Measurements from ENCODE around the gene CBR4. TPM values are rescaled to one million over a fixed set of nuclear protein-coding genes. Genes with fewer than 3 reads are reported as not detected.
A peak's percentile ranks its signal among the peaks of the same experiment; 100 is the strongest.

Gene CBR4
- total RNA-seq, 1 experiment from 2014 or later, result 33.6 TPM

- no peak overlapping the region for H2AK5ac ChIP-seq (ENCODE audit: insufficient read length, low read length)
- WGBS (ENCODE audit: extremely low coverage, insufficient read length, low lambda C conversion rate), result no CpG with 5 or more reads among the region's 6 CpGs
Observed at GRCh38 chr4:169054879-169055278, 44.8 kb upstream of the CBR4 start.

More at GRCh38 chr4:169054879-169055278, 44.8 kb upstream of the CBR4 start:
- H3K9ac ChIP-seq (ENCODE audit: extremely low read depth, insufficient read length, low read length), result no peak overlapping the region
- no peak overlapping the region for H3K14ac ChIP-seq (ENCODE audit: insufficient read depth, low read length)
- no peak overlapping the region for H3K4me2 ChIP-seq (ENCODE audit: insufficient read depth, insufficient read length, low read length)
- H2BK15ac ChIP-seq (ENCODE audit: low read depth, low read length), result no peak overlapping the region
- no peak overlapping the region for H4K91ac ChIP-seq (ENCODE audit: insufficient read length, low read depth, low read length)
- no peak overlapping the region for H3K4me3 Mint-ChIP-seq
- no peak overlapping the region for H4K8ac ChIP-seq (replicated peaks; ENCODE audit: insufficient read length, low read depth, low read length)
- H2BK12ac ChIP-seq (ENCODE audit: insufficient read length, low read depth, low read length), result no peak overlapping the region
- H3K4ac ChIP-seq (ENCODE audit: low read depth, low read length), result no peak overlapping the region
- no peaks in the 10 kb centered on the region for H3K36me3 Mint-ChIP-seq (ENCODE audit: insufficient read depth in 1 of 3, low read depth in 3 of 3)
- H4K20me1 ChIP-seq (ENCODE audit: control insufficient read depth, insufficient read depth, insufficient read length), result no peaks in the 10 kb centered on the region
- H3K4me1 Mint-ChIP-seq, result peaks cover 9% of the 10 kb centered on the region in 2 experiments
- no peaks in the 10 kb centered on the region for H3K23me2 ChIP-seq (ENCODE audit: insufficient read length, low read depth, low read length, poor library complexity, severe bottlenecking)
- no peak overlapping the region for H3K27ac ChIP-seq (ENCODE audit: insufficient read length, low read depth, low read length)
- no peak overlapping the region for H3K56ac ChIP-seq (ENCODE audit: insufficient read length, low read depth, low read length)
- H3K27me3 ChIP-seq (ENCODE audit: insufficient read depth, low read length), result no peaks in the 10 kb centered on the region
- H3K4me1 ChIP-seq (ENCODE audit: insufficient read depth, low read length), result no peaks in the 10 kb centered on the region
- no peak overlapping the region for H2BK5ac ChIP-seq (ENCODE audit: insufficient read length, low read length)
- no peak overlapping the region for H3K18ac ChIP-seq (ENCODE audit: insufficient read length, low read depth, low read length)
- H3K79me2 ChIP-seq (ENCODE audit: insufficient read depth, low read length), result no peaks in the 10 kb centered on the region
- H3K9me3 ChIP-seq (ENCODE audit: control insufficient read depth, low read depth, low read length), result no peaks in the 10 kb centered on the region
- H2BK20ac ChIP-seq (ENCODE audit: low read depth, low read length, poor library complexity, severe bottlenecking), result no peak overlapping the region
- H2BK120ac ChIP-seq (ENCODE audit: low read depth, low read length, poor library complexity, severe bottlenecking), result no peak overlapping the region
- no peak overlapping the region for H3T11ph ChIP-seq (ENCODE audit: low read length)
- H3K27ac Mint-ChIP-seq, result peak overlapping the region in 1 of 3 experiments; percentile 25; a peak in 1 of 7 replicates
- no peak overlapping the region for H2AFZ ChIP-seq (ENCODE audit: low read length)
- H3K9me3 Mint-ChIP-seq, result no peaks in the 10 kb centered on the region
- 0 out of 2 replicates have a peak, but pooled peaks cover 2% of the 10 kb centered on the region for H3K27me3 Mint-ChIP-seq (ENCODE audit: low read depth)
- H3K23ac ChIP-seq (ENCODE audit: insufficient read length, low read depth, low read length), result no peak overlapping the region
- no peak overlapping the region for H4K5ac ChIP-seq (ENCODE audit: insufficient read length, low read depth, low read length)
- DNase-seq, result no peak
- H3K79me1 ChIP-seq (ENCODE audit: insufficient read depth, low read depth, low read length, poor library complexity, severe bottlenecking), result no peaks in the 10 kb centered on the region
- no peak for TF ChIP-seq CTCF (conservative IDR thresholded peaks at IDR 0.05)
